GM12878 (cell line): ENCODE data around the gene SLC25A33. TPM values are rescaled to one million over a fixed set of nuclear protein-coding genes. Genes with fewer than 3 reads are reported as not detected.
A peak's percentile ranks its signal among the peaks of the same experiment; 100 is the strongest.

Experiments used
- ATAC-seq: fragments of 200-7000 bp; cut with Tn5 transposase; 3 replicates; pipeline ENCODE4 v1.9.1; 2020; ENCODE audit warnings: mild to moderate bottlenecking, moderate library complexity
- BruUV-seq: library from RNA; stranded (reverse); fragments of 400-500 nt; replicated peaks from 2 replicates; lab custom pipeline; 2021; lab: Mats Ljungman, UMichigan
- CTCF ChIA-PET: fragments of 300-600 bp; sonication (Branson Sonifier 250); formaldehyde crosslinking; extraction: SDS; loops from one replicate; lab custom pipeline; 2021; ENCODE audit warnings: inconsistent platforms; lab: Yijun Ruan, JAX
- POLR2A ChIA-PET: fragments of 350-600 bp; formaldehyde crosslinking; extraction: SDS; loops from one replicate; lab custom pipeline; 2021; ENCODE audit warnings: inconsistent platforms; lab: Charles Lee
- RAD21 ChIA-PET: fragments of 300-600 bp; sonication (Branson Sonifier 250); formaldehyde crosslinking; loops from one replicate; lab custom pipeline; 2023; ENCODE audit warnings: antibody characterized with exemption; ENCODE audit not compliant: unreplicated experiment; lab: Charles Lee
- SMC1A ChIA-PET: fragments of 300-600 bp; sonication (Branson Sonifier 250); formaldehyde crosslinking; loops from one replicate; lab custom pipeline; 2023; ENCODE audit not compliant: unreplicated experiment, uncharacterized antibody; lab: Charles Lee
- DNase-seq: peaks from one replicate; pipeline ENCODE4 v3.0.0-alpha.2; 2011; ENCODE audit warnings: low read depth, low spot score
- FAIRE-seq: peaks from 3 replicates; lab custom pipeline; 2011; peaks lifted over from hg19 to GRCh38; lab: Jason Lieb, UNC
- H2AFZ ChIP-seq: 2 replicates; pipeline ENCODE4 v1.6.0; 2011; ENCODE audit warnings: low read depth, low read length, control low read depth; ENCODE audit not compliant: control insufficient read depth
- H3K27ac ChIP-seq: 2 replicates; pipeline ENCODE4 v1.5.1; 2011; ENCODE audit warnings: control low read depth; ENCODE audit not compliant: control insufficient read depth, insufficient read depth
- H3K27me3 ChIP-seq, 2 experiments: replicated peaks in 1 of 2; 2 replicates each; pipeline versions ENCODE4 v1.6.0 to v1.6.1; 2011; ENCODE audit warnings: low read length in 1 of 2; ENCODE audit not compliant: control insufficient read depth in 2 of 2, insufficient read depth in 2 of 2
- H3K36me3 ChIP-seq, 2 experiments: 2 replicates each; pipeline ENCODE4 v1.5.1; 2011; ENCODE audit warnings: low read length in 1 of 2; ENCODE audit not compliant: control insufficient read depth in 2 of 2, insufficient read depth in 2 of 2
- H3K4me1 ChIP-seq: 2 replicates; pipeline ENCODE4 v1.6.1; 2011; ENCODE audit warnings: mild to moderate bottlenecking, low read length, moderate library complexity, mixed read lengths; ENCODE audit not compliant: control insufficient read depth, insufficient read depth
- H3K4me2 ChIP-seq: 2 replicates; pipeline ENCODE4 v1.6.0; 2011; ENCODE audit warnings: control low read depth; ENCODE audit not compliant: control insufficient read depth, insufficient read depth
- H3K4me3 ChIP-seq: fragments of 200-600 bp; sonication (generic); 2 replicates; pipeline ENCODE4 v1.5.1; 2016
- H3K79me2 ChIP-seq: 2 replicates; pipeline ENCODE4 v1.6.0; 2011; ENCODE audit warnings: low read length; ENCODE audit not compliant: control insufficient read depth, insufficient read depth
- H3K9ac ChIP-seq: 2 replicates; pipeline ENCODE4 v1.8.0; 2011; ENCODE audit warnings: low read length, control low read depth, mixed read lengths; ENCODE audit not compliant: control insufficient read depth, insufficient read depth
- H3K9me3 ChIP-seq: replicated peaks from 3 replicates; pipeline ENCODE4 v1.5.1; 2011; ENCODE audit warnings: mild to moderate bottlenecking, low read length; ENCODE audit not compliant: control insufficient read depth, insufficient read depth
- H4K20me1 ChIP-seq: 2 replicates; pipeline ENCODE4 v1.6.0; 2011; ENCODE audit not compliant: control insufficient read depth, insufficient read depth
- CUX1 ChIP-seq: IDR thresholded peaks from 2 replicates; pipeline ENCODE4 v1.6.1; 2012; ENCODE audit warnings: improper control_type of control experiment, low read depth, low read length; ENCODE audit not compliant: insufficient replicate concordance
- HDGF ChIP-seq: fragments of 450-650 bp; IDR thresholded peaks from 2 replicates; pipeline ENCODE4 v1.6.1; 2016; ENCODE audit warnings: antibody characterized with exemption
- MEF2B ChIP-seq: fragments of 450-650 bp; IDR thresholded peaks from 2 replicates; pipeline ENCODE4 v1.6.1; 2018; ENCODE audit warnings: mild to moderate bottlenecking, moderate library complexity; ENCODE audit not compliant: partially characterized antibody, poor library complexity, severe bottlenecking
- MLLT1 ChIP-seq: fragments of 450-650 bp; IDR thresholded peaks from 2 replicates; pipeline ENCODE4 v1.6.1; 2016; ENCODE audit warnings: mild to moderate bottlenecking
- POLR2AphosphoS5 ChIP-seq: IDR thresholded peaks from 2 replicates; pipeline ENCODE4 v1.6.1; 2011; ENCODE audit warnings: mild to moderate bottlenecking, low read length, inconsistent platforms
- RELA ChIP-seq: fragments of 450-650 bp; IDR thresholded peaks from 2 replicates; pipeline ENCODE4 v1.8.0; 2014; ENCODE audit warnings: borderline replicate concordance; ENCODE audit not compliant: partially characterized antibody
- ZNF207 ChIP-seq: fragments of 450-650 bp; IDR thresholded peaks from 2 replicates; pipeline ENCODE4 v1.6.1; 2014; ENCODE audit warnings: antibody characterized with exemption, mild to moderate bottlenecking, borderline replicate concordance
- WGBS: methylation state at CpG from one replicate; pipeline ENCODE4 v1.1.6; 2016; ENCODE audit warnings: low lambda C conversion rate; ENCODE audit not compliant: insufficient replicate concordance, insufficient coverage; ENCODE audit errors: missing lambda C conversion rate; 5-methylcytosine and 5-hydroxymethylcytosine counted together
- in situ Hi-C: fragments of 300-500 bp; cut with MboI; formaldehyde crosslinking; loops from 9 replicates; pipeline ENCODE4 v1.14.3; 2018; ENCODE audit warnings: mixed read lengths
- intact Hi-C: fragments of 100-400 bp; cut with micrococcal nuclease; formaldehyde crosslinking; loops from one replicate; pipeline ENCODE4 v1.14.2; 2022; ENCODE audit not compliant: unreplicated experiment
- polyA plus RNA-seq, 11 experiments: library from polyadenylated mRNA; depleted of rRNA in 4 of 11; unstranded in 6 of 11; stranded (reverse) in 5 of 11; fragments of >200 nt; fragmentation: Nextera tagmentation in 4 of 11; fragmentation: Illumina TruSeq in 1 of 11; extraction: Ambion mirVana in 4 of 11; extraction: Trizol in 1 of 11; gene quantifications; 1 replicate in 1 of 11; 2 replicates in 10 of 11; pipeline versions ENCODE4 v1.2.1 to v1.2.3, GENCODE V29; 2011 to 2016; ENCODE audit warnings: inconsistent platforms in 2 of 11, missing spikeins in 2 of 11, low read depth in 1 of 11
- total RNA-seq, 4 experiments: library from RNA; depleted of rRNA in 3 of 4; stranded (reverse); fragments of >200 nt in 3 of 4; fragmentation: Illumina TruSeq in 1 of 4; extraction: Trizol in 1 of 4; gene quantifications; 2 replicates each; pipeline versions ENCODE4 v1.2.1 to v1.2.3, GENCODE V29; 2013 to 2021

Gene SLC25A33
- total and polyA plus RNA-seq, 10 of the 15 experiments (the other 5 are each of a cell fraction or from before 2014, with no cell fraction given): 1.7 to 11.2 (median 8.4) TPM

GRCh38 chr1:9538669-9539164, 548 bp upstream of the SLC25A33 start:
- H3K27me3 ChIP-seq: no peaks in the 10 kb centered on the region
- ChIA-PET CTCF (interaction anchor here (1.4 kb wide), 1 partner anchor 54 kb away, joined by 4 read pairs; no protein-coding TSS in a partner anchor), RAD21 (interaction anchor here (1.1 kb wide), 1 partner anchor 90 kb away, joined by 4 read pairs; no protein-coding TSS in a partner anchor), SMC1A (interaction anchor here (1.0 to 1.2 kb wide), 2 partner anchors 43 to 51 kb away, joined by 3 to 4 read pairs; no protein-coding TSS in a partner anchor), POLR2A (interaction anchor here (0.6 to 1.5 kb wide), 5 partner anchors 10 to 410 kb away, joined by 3 to 5 read pairs (median 4); no protein-coding TSS in a partner anchor)
- no TSS peak for BruUV-seq
- H3K9ac ChIP-seq: peak overlapping the region; percentile 47
- H4K20me1 ChIP-seq: no peaks in the 10 kb centered on the region
- ATAC-seq: no peak
- H3K27ac ChIP-seq: peak overlapping the region; percentile 56; the same call in 1 of the 2 replicates
- in situ Hi-C loops (no loop called here), intact Hi-C loops (no loop called here)
- TF ChIP-seq CUX1 (no peak), MEF2B (peak; percentile 23), POLR2AphosphoS5 (no peak), ZNF207 (peak; percentile 19; the same call in 1 of the 2 replicates), HDGF (0 out of 2 replicates have a peak, but pooled peaks have one; percentile 19), RELA (no peak), MLLT1 (peak; percentile 95)
- 78% methylated on average over 23 of the region's 23 CpGs for WGBS
- no peak for FAIRE-seq
- H3K4me2 ChIP-seq: 0 out of 2 replicates have a peak overlapping the region, but pooled peaks have one; percentile 44
- H3K79me2 ChIP-seq: peaks cover 29% of the 10 kb centered on the region
- H2AFZ ChIP-seq: peak overlapping the region; percentile 73
- DNase-seq: no peak
- no peaks in the 10 kb centered on the region for H3K36me3 ChIP-seq
- H3K4me1 ChIP-seq: peaks cover 14% of the 10 kb centered on the region
- H3K9me3 ChIP-seq: no peaks in the 10 kb centered on the region
- H3K4me3 ChIP-seq: no peak overlapping the region
